GM23248 (cell line): ENCODE data around the gene MRE11. TPM values are rescaled to one million over a fixed set of nuclear protein-coding genes. Genes with fewer than 3 reads are reported as not detected.
A peak's percentile ranks its signal among the peaks of the same experiment; 100 is the strongest.

Experiments
- DNase-seq: peaks from one replicate; pipeline ENCODE4 v3.0.0-alpha.2; 2015
- H2AFZ ChIP-seq: fragments of 200-600 bp; sonication (generic); 2 replicates; pipeline ENCODE4 v1.6.1; 2016; ENCODE audit warnings: antibody characterized with exemption
- H3F3A ChIP-seq: fragments of 200-600 bp; sonication (generic); 2 replicates; pipeline ENCODE4 v1.6.1; 2016; ENCODE audit warnings: mild to moderate bottlenecking, antibody characterized with exemption, mixed run types; ENCODE audit not compliant: insufficient read depth
- H3K27ac ChIP-seq: fragments of 200-600 bp; sonication (generic); 2 replicates; pipeline ENCODE4 v1.5.1; 2016; ENCODE audit warnings: mild to moderate bottlenecking
- H3K27me3 ChIP-seq: fragments of 200-600 bp; sonication (generic); replicated peaks from 2 replicates; pipeline ENCODE4 v1.6.1; 2016; ENCODE audit warnings: mild to moderate bottlenecking; ENCODE audit not compliant: insufficient read depth
- H3K36me3 ChIP-seq: fragments of 200-600 bp; sonication (generic); 2 replicates; pipeline ENCODE4 v1.6.1; 2016; ENCODE audit warnings: low read depth, mild to moderate bottlenecking
- H3K4me1 ChIP-seq: fragments of 200-600 bp; sonication (generic); 2 replicates; pipeline ENCODE4 v1.6.1; 2016; ENCODE audit warnings: mild to moderate bottlenecking; ENCODE audit not compliant: insufficient read depth
- H3K4me2 ChIP-seq: fragments of 200-600 bp; sonication (generic); one replicate; pipeline ENCODE4 v1.6.1; 2016; ENCODE audit warnings: mild to moderate bottlenecking; ENCODE audit not compliant: unreplicated experiment
- H3K4me3 ChIP-seq: fragments of 200-600 bp; sonication (generic); 2 replicates; pipeline ENCODE4 v1.5.1; 2016; ENCODE audit warnings: mild to moderate bottlenecking
- H3K79me2 ChIP-seq: fragments of 200-600 bp; sonication (generic); 2 replicates; pipeline ENCODE4 v1.6.1; 2016; ENCODE audit warnings: mild to moderate bottlenecking; ENCODE audit not compliant: insufficient read depth
- H3K9ac ChIP-seq: fragments of 200-600 bp; sonication (generic); 2 replicates; pipeline ENCODE4 v1.6.1; 2016; ENCODE audit warnings: mild to moderate bottlenecking
- H3K9me2 ChIP-seq: fragments of 200-600 bp; sonication (generic); 2 replicates; pipeline ENCODE4 v1.6.1; 2016; ENCODE audit warnings: mixed run types, mild to moderate bottlenecking, moderate library complexity; ENCODE audit not compliant: insufficient read depth
- H3K9me3 ChIP-seq: fragments of 200-600 bp; sonication (generic); one replicate; pipeline ENCODE4 v1.6.1; 2017; ENCODE audit warnings: low read depth
- H4K20me1 ChIP-seq: fragments of 200-600 bp; sonication (generic); 2 replicates; pipeline ENCODE4 v1.6.0; 2016; ENCODE audit not compliant: insufficient read depth
- EZH2 ChIP-seq: fragments of 200-600 bp; sonication (generic); IDR thresholded peaks from 2 replicates; pipeline ENCODE4 v1.6.1; 2018; ENCODE audit warnings: antibody characterized with exemption, mild to moderate bottlenecking; ENCODE audit not compliant: insufficient read depth, poor library complexity, severe bottlenecking
- EZH2phosphoT487 ChIP-seq: fragments of 200-600 bp; sonication (generic); IDR thresholded peaks from 2 replicates; pipeline ENCODE4 v1.6.1; 2018; ENCODE audit warnings: antibody characterized with exemption, moderate library complexity, mild to moderate bottlenecking, low read depth; ENCODE audit not compliant: insufficient read depth
- WGBS, 2 experiments: methylation state at CpG; one replicate each; pipeline ENCODE4 v1.1.6; 2015 to 2017; ENCODE audit warnings: low lambda C conversion rate in 2 of 2, low coverage in 1 of 2; ENCODE audit errors: missing lambda C conversion rate in 2 of 2; 5-methylcytosine and 5-hydroxymethylcytosine counted together
- in situ Hi-C: fragments of 300-500 bp; cut with MboI; formaldehyde crosslinking; loops from 2 replicates; pipeline ENCODE4 v1.15.0; 2020
- polyA plus RNA-seq: library from polyadenylated mRNA; unstranded; fragments of >200 nt; fragmentation: Nextera tagmentation; extraction: Ambion mirVana; gene quantifications from 2 replicates; pipeline ENCODE4 v1.2.1, GENCODE V29; 2016
- total RNA-seq: library from RNA; depleted of rRNA; stranded (reverse); fragments of >200 nt; shearing (Covaris generic); gene quantifications from 2 replicates; pipeline ENCODE4 v1.2.3, GENCODE V29; 2014

MRE11 gene
- total and polyA plus RNA-seq, 2 experiments from 2014 or later, result 10.6 to 15.6 TPM

- in situ Hi-C loops, result no loop called here
- Histone ChIP-seq H3K27me3 (no peaks in the 10 kb centered on the region), H2AFZ (no peak overlapping the region), H3K79me2 (no peaks in the 10 kb centered on the region), H3K4me2 (no peak overlapping the region), H3K9me3 (no peaks in the 10 kb centered on the region), H3F3A (peaks cover 8% of the 10 kb centered on the region), H3K36me3 (no peaks in the 10 kb centered on the region), H3K27ac (no peak overlapping the region), H4K20me1 (no peaks in the 10 kb centered on the region), H3K9me2 (no peaks in the 10 kb centered on the region), H3K9ac (no peak overlapping the region), H3K4me3 (no peak overlapping the region), H3K4me1 (peaks cover 13% of the 10 kb centered on the region)
- no peak for DNase-seq
- no peak for TF ChIP-seq EZH2phosphoT487
- no peak for TF ChIP-seq EZH2
- WGBS, 2 experiments, result 97 to 99% methylated on average over 2 of the region's 2 CpGs
Observed at GRCh38 chr11:94454301-94454700, 39.3 kb downstream of the MRE11 start.

GRCh38 chr11:94452988-94453387 is 40.7 kb downstream of the MRE11 start:
- H4K20me1 ChIP-seq, result no peaks in the 10 kb centered on the region
- no peak for DNase-seq
- no peak overlapping the region for H2AFZ ChIP-seq
- peaks cover 20% of the 10 kb centered on the region for H3K4me1 ChIP-seq
- peaks cover 13% of the 10 kb centered on the region for H3F3A ChIP-seq
- TF ChIP-seq EZH2 (no peak), EZH2phosphoT487 (no peak)
- no peaks in the 10 kb centered on the region for H3K27me3 ChIP-seq
- H3K9ac ChIP-seq, result no peak overlapping the region
- WGBS, 2 experiments, result 95 to 98% methylated on average over 2 of the region's 2 CpGs
- H3K79me2 ChIP-seq, result no peaks in the 10 kb centered on the region
- no peaks in the 10 kb centered on the region for H3K36me3 ChIP-seq
- no peaks in the 10 kb centered on the region for H3K9me3 ChIP-seq
- H3K4me2 ChIP-seq, result no peak overlapping the region
- no peak overlapping the region for H3K4me3 ChIP-seq
- no peaks in the 10 kb centered on the region for H3K9me2 ChIP-seq
- in situ Hi-C loops, result no loop called here
- no peak overlapping the region for H3K27ac ChIP-seq

DNA sequence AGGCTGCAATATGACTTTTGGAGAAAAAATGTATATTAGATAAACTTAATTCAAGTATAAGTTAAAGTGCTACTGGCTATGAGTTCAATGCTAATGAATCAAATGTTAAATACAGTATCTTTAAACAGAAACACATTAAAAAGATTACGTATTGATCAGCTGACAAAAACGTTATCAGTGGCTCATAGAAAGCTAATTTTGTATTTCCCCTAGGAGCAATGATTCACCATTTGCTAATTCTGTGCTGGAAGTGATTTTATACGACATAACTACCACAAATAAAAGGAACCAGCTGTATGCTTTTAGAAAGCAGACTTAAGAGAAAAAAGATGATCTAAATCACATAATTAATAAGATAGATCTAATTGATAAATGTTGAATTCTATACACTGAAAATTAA is 43.6 kb downstream of the MRE11 start:
- in situ Hi-C loops, result no loop called here
- Histone ChIP-seq H3K27me3 (no peaks in the 10 kb centered on the region), H3K4me2 (peak overlapping the region; percentile 46)

GRCh38 chr11:94449437-94449836 is 44.2 kb downstream of the MRE11 start:
- in situ Hi-C loops, result no loop called here

More for the DNA sequence above, 43.6 kb downstream of the MRE11 start:
- Histone ChIP-seq H4K20me1 (no peaks in the 10 kb centered on the region), H3K79me2 (no peaks in the 10 kb centered on the region), H3K4me3 (no peak overlapping the region), H3F3A (peaks cover 13% of the 10 kb centered on the region), H3K9ac (no peak overlapping the region), H3K36me3 (peaks cover 9% of the 10 kb centered on the region), H3K9me3 (no peaks in the 10 kb centered on the region), H3K9me2 (no peaks in the 10 kb centered on the region), H2AFZ (no peak overlapping the region), H3K4me1 (peaks cover 20% of the 10 kb centered on the region), H3K27ac (peak overlapping the region; percentile 63)
- TF ChIP-seq EZH2 (no peak), EZH2phosphoT487 (no peak)
- WGBS, 2 experiments, result 1 to 4% methylated on average over 3 of the region's 3 CpGs
- peak; percentile 68 for DNase-seq

DNA sequence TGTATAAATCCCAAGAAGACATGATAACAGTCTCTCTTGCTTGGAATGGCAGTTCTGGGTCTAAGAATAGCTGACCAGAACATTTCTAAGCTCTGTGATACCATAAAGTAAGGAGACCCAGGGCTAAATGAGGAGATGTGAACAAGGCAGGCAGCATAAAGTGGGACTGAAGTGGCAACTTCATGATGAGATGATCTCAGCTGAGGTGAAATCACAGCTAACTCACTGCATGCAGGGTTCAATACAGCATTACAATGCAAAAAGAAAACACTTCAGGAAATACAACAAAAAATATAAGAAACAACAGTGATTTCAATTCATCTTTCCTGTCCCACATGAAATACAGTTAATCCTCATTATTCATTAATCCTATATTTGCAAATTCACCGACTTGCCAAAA is 44.6 kb downstream of the MRE11 start:
- peak overlapping the region; percentile 7; the same call in 1 of the 2 replicates for H3K9ac ChIP-seq
- no peak overlapping the region for H2AFZ ChIP-seq
- TF ChIP-seq EZH2phosphoT487 (no peak), EZH2 (no peak)
- no peaks in the 10 kb centered on the region for H3K9me2 ChIP-seq
- H3F3A ChIP-seq, result peaks cover 13% of the 10 kb centered on the region
- H3K79me2 ChIP-seq, result no peaks in the 10 kb centered on the region
- no peaks in the 10 kb centered on the region for H4K20me1 ChIP-seq
- no peak overlapping the region for H3K4me3 ChIP-seq
- H3K27ac ChIP-seq, result peak overlapping the region; percentile 63
- peaks cover 9% of the 10 kb centered on the region for H3K36me3 ChIP-seq
- 14 to 17% methylated on average over 1 of the region's 1 CpG for WGBS, 2 experiments
- no peaks in the 10 kb centered on the region for H3K27me3 ChIP-seq
- H3K4me1 ChIP-seq, result peaks cover 20% of the 10 kb centered on the region
- H3K9me3 ChIP-seq, result no peaks in the 10 kb centered on the region
- DNase-seq, result peak; percentile 38
- H3K4me2 ChIP-seq, result peak overlapping the region; percentile 19
- in situ Hi-C loops, result no loop called here

More at GRCh38 chr11:94449437-94449836, 44.2 kb downstream of the MRE11 start:
- Histone ChIP-seq H3K79me2 (no peaks in the 10 kb centered on the region), H3K27me3 (no peaks in the 10 kb centered on the region), H2AFZ (no peak overlapping the region), H3K36me3 (peaks cover 9% of the 10 kb centered on the region), H3F3A (peaks cover 13% of the 10 kb centered on the region), H3K9me3 (no peaks in the 10 kb centered on the region), H3K4me1 (peaks cover 20% of the 10 kb centered on the region), H3K9ac (peak overlapping the region; percentile 7; the same call in 1 of the 2 replicates), H3K4me3 (no peak overlapping the region), H4K20me1 (no peaks in the 10 kb centered on the region), H3K9me2 (no peaks in the 10 kb centered on the region), H3K4me2 (peak overlapping the region; percentile 46), H3K27ac (peak overlapping the region; percentile 63)
- DNase-seq, result peak; percentile 92
- 0 out of 2 replicates have a peak, but pooled peaks have one; percentile 39 for TF ChIP-seq EZH2phosphoT487
- no peak for TF ChIP-seq EZH2
- 0 to 6% methylated on average over 2 of the region's 2 CpGs for WGBS, 2 experiments
